SK-N-MC (cell line): Measurements from ENCODE around the gene ADAMTS18.

Experiments used
- EZH2 ChIP-seq: fragments of 200-600 bp; sonication (generic); IDR thresholded peaks from one replicate; pipeline ENCODE4 v1.6.1; 2017; ENCODE audit warnings: antibody characterized with exemption
- FOXP2 ChIP-seq: optimal IDR thresholded peaks from 2 replicates; pipeline ENCODE3; 2011; ENCODE audit warnings: mild to moderate bottlenecking, moderate library complexity; ENCODE audit not compliant: insufficient read depth; ENCODE audit errors: extremely low read length, control extremely low read depth
- POLR2AphosphoS5 ChIP-seq: IDR thresholded peaks from 2 replicates; pipeline ENCODE4 v1.6.1; 2012; ENCODE audit warnings: mild to moderate bottlenecking, low read depth, low read length, borderline replicate concordance

- TF ChIP-seq EZH2 (no peak), POLR2AphosphoS5 (no peak), FOXP2 (no peak)
These were observed 161.0 kb downstream of the ADAMTS18 start for GRCh38 chr16:77273815-77274214.
